ENCODE results near the gene PRRC1.
A peak's percentile ranks its signal among the peaks of the same experiment; 100 is the strongest.

PRRC1 gene

GRCh38 chr5:127590156-127590722 is 72.8 kb downstream of the PRRC1 start:
- POLR2A ChIA-PET, result interaction anchor here (0.6 kb wide), 1 partner anchor 614 kb away, joined by 3 read pairs; no protein-coding TSS in a partner anchor

GRCh38 chr5:127595484-127596368 is 78.3 kb downstream of the PRRC1 start:
- ChIA-PET POLR2A (no interaction called here), CTCF (interaction anchor here (3.4 kb wide), 1 partner anchor 10 kb away, joined by 13 read pairs; no protein-coding TSS in a partner anchor)
- TF ChIP-seq CTCF (IDR thresholded peaks at IDR 0.05; ENCODE audit: control extremely low read depth, extremely low read depth, low read depth, missing control alignments), result no peak
- DNase-seq (ENCODE audit: extremely low spot score), result no peak

More at GRCh38 chr5:127590156-127590722, 72.8 kb downstream of the PRRC1 start:
- CTCF ChIA-PET, result interaction anchor here (1.0 to 2.8 kb wide), 9 partner anchors 8 to 121 kb away, joined by 3 to 10 read pairs (median 6); no protein-coding TSS in a partner anchor
- peak; percentile 42 for DNase-seq (ENCODE audit: extremely low spot score)
- no peak for TF ChIP-seq CTCF (IDR thresholded peaks at IDR 0.05; ENCODE audit: control extremely low read depth, extremely low read depth, low read depth, missing control alignments)

- CTCF ChIA-PET, result interaction anchor here (1.4 to 3.4 kb wide), 3 partner anchors 10 to 32 kb away, joined by 3 to 13 read pairs (median 7); no protein-coding TSS in a partner anchor
- TF ChIP-seq CTCF (IDR thresholded peaks at IDR 0.05; ENCODE audit: control extremely low read depth, extremely low read depth, low read depth, missing control alignments), result no peak
- POLR2A ChIA-PET, result no interaction called here
- no peak for DNase-seq (ENCODE audit: extremely low spot score)
These were observed 79.1 kb downstream of the PRRC1 start for GRCh38 chr5:127596501-127596900.

GRCh38 chr5:127599320-127599719 is 81.9 kb downstream of the PRRC1 start:
- no peak for DNase-seq (ENCODE audit: extremely low spot score)
- ChIA-PET CTCF (interaction anchor here (0.9 to 2.9 kb wide), 7 partner anchors 9 to 72 kb away, joined by 3 to 7 read pairs (median 4); no protein-coding TSS in a partner anchor), POLR2A (no interaction called here)
- no peak for TF ChIP-seq CTCF (IDR thresholded peaks at IDR 0.05; ENCODE audit: control extremely low read depth, extremely low read depth, low read depth, missing control alignments)

- no peak for DNase-seq (ENCODE audit: extremely low spot score)
- CTCF ChIA-PET, result interaction anchor here (0.9 to 1.6 kb wide), 4 partner anchors 9 to 71 kb away, joined by 3 to 4 read pairs (median 4); no protein-coding TSS in a partner anchor
- TF ChIP-seq CTCF (IDR thresholded peaks at IDR 0.05; ENCODE audit: control extremely low read depth, extremely low read depth, low read depth, missing control alignments), result no peak
- POLR2A ChIA-PET, result no interaction called here
These were observed 82.4 kb downstream of the PRRC1 start for GRCh38 chr5:127599847-127600246.

- TF ChIP-seq CTCF (IDR thresholded peaks at IDR 0.05; ENCODE audit: control extremely low read depth, extremely low read depth, low read depth, missing control alignments), result no peak
- no peak for DNase-seq (ENCODE audit: extremely low spot score)
- CTCF ChIA-PET, result interaction anchor here (1.3 kb wide), 2 partner anchors 12 to 38 kb away, joined by 4 to 5 read pairs; no protein-coding TSS in a partner anchor
- POLR2A ChIA-PET, result no interaction called here
These were observed 83.7 kb downstream of the PRRC1 start for GRCh38 chr5:127601111-127601510.
